GM19467 (cell line): ENCODE results near the gene ABHD13.
"Not testable (repeated sequence)": the region's sequence is repeated elsewhere in the genome, so short reads cannot be mapped to it uniquely, and the experiment has no call there.

Source experiments
- ATAC-seq: cut with Tn5 transposase; IDR thresholded peaks from one replicate; pipeline ENCODE4 v1.9.1; 2021; ENCODE audit warnings: mild to moderate bottlenecking, moderate library complexity; ENCODE audit not compliant: unreplicated experiment

Gene ABHD13

GRCh38 chr13:108218044-108218974, at the start of gene ABHD13:
ABHD13 (plus strand) TSS chr13:108218392; CDS start chr13:108229219, 10,827 bp downstream.
- peak; percentile 79 for ATAC-seq

- no peak for ATAC-seq
These were observed 49.3 kb upstream of the ABHD13 start for GRCh38 chr13:108168929-108169328.

- no peak for ATAC-seq
These were observed 41.4 kb upstream of the ABHD13 start for GRCh38 chr13:108176685-108177274.

- no peak for ATAC-seq
These were observed 40.1 kb upstream of the ABHD13 start for GRCh38 chr13:108178078-108178477.

- ATAC-seq, result no peak
These were observed 35.5 kb upstream of the ABHD13 start for GRCh38 chr13:108182652-108183051.

- ATAC-seq, result no peak
These were observed 33.0 kb upstream of the ABHD13 start for GRCh38 chr13:108185223-108185622.

- ATAC-seq, result no peak
These were observed 29.9 kb upstream of the ABHD13 start for GRCh38 chr13:108188260-108188659.

GRCh38 chr13:108190897-108191296, 27.3 kb upstream of the ABHD13 start:
- no peak for ATAC-seq

- ATAC-seq, result no peak
These were observed 24.4 kb upstream of the ABHD13 start for GRCh38 chr13:108193806-108194205.

- ATAC-seq, result no peak
These were observed 23.7 kb upstream of the ABHD13 start for GRCh38 chr13:108194435-108194936.

GRCh38 chr13:108195146-108195545, 23.0 kb upstream of the ABHD13 start:
- no peak for ATAC-seq

- ATAC-seq, result no peak
These were observed 22.3 kb upstream of the ABHD13 start for GRCh38 chr13:108195861-108196260.

- ATAC-seq, result no peak
These were observed 17.3 kb upstream of the ABHD13 start for GRCh38 chr13:108200781-108201398.

GRCh38 chr13:108210551-108210950, 7.6 kb upstream of the ABHD13 start:
- ATAC-seq, result no peak

- ATAC-seq, result peak; percentile 44
These were observed 5.3 kb upstream of the ABHD13 start for GRCh38 chr13:108212886-108213285.

- no peak for ATAC-seq
These were observed 4.2 kb upstream of the ABHD13 start for GRCh38 chr13:108213946-108214345.

GRCh38 chr13:108214441-108215271, 3.5 kb upstream of the ABHD13 start:
- ATAC-seq, result no peak

GRCh38 chr13:108215436-108215835, 2.8 kb upstream of the ABHD13 start, which contains the start of gene LIG4:
LIG4 (minus strand) TSS chr13:108215536; CDS start chr13:108211268, 4,268 bp downstream.
- ATAC-seq, result peak; percentile 64

- ATAC-seq, result not testable (repeated sequence)
These were observed 717 bp upstream of the ABHD13 start for GRCh38 chr13:108217307-108218043.

GRCh38 chr13:108220041-108220440, 1.8 kb downstream of the ABHD13 start:
- no peak for ATAC-seq
